HL-60/S4 (cell line): Measurements from ENCODE around the gene PACSIN2.
"Not testable (repeated sequence)": the region's sequence is repeated elsewhere in the genome, so short reads cannot be mapped to it uniquely, and the experiment has no call there.

Source experiments
- in situ Hi-C: fragments of 300-500 bp; cut with MboI; formaldehyde crosslinking; loops from 2 replicates; pipeline ENCODE4 v1.14.3; 2022; ENCODE audit warnings: low sequenced_read_pairs

The PACSIN2 gene

GRCh38 chr22:42967933-42968332 lies 47.0 kb downstream of the PACSIN2 start:
- in situ Hi-C loops: no loop called here

GRCh38 chr22:42967005-42967404 lies 47.9 kb downstream of the PACSIN2 start:
- in situ Hi-C loops: no loop called here

GRCh38 chr22:42966497-42966896 lies 48.5 kb downstream of the PACSIN2 start:
- in situ Hi-C loops: no loop called here

GRCh38 chr22:42964994-42965699 lies 49.8 kb downstream of the PACSIN2 start:
- in situ Hi-C loops: no loop called here

GRCh38 chr22:42963231-42963595 lies 51.7 kb downstream of the PACSIN2 start:
- in situ Hi-C loops: no loop called here

- in situ Hi-C loops: no loop called here
Observed at GRCh38 chr22:42962295-42963230, 52.4 kb downstream of the PACSIN2 start.

- in situ Hi-C loops: no loop called here
Observed at GRCh38 chr22:42961810-42962209, 53.1 kb downstream of the PACSIN2 start.

GRCh38 chr22:42961400-42961690 lies 53.6 kb downstream of the PACSIN2 start:
- in situ Hi-C loops: not testable (repeated sequence)

- in situ Hi-C loops: no loop called here
Observed at GRCh38 chr22:42960531-42961399, 54.2 kb downstream of the PACSIN2 start.

- in situ Hi-C loops: no loop called here
Observed at GRCh38 chr22:42959576-42960509, 55.1 kb downstream of the PACSIN2 start.

- in situ Hi-C loops: no loop called here
Observed at GRCh38 chr22:42958937-42959336, 56.0 kb downstream of the PACSIN2 start.

- in situ Hi-C loops: no loop called here
Observed at GRCh38 chr22:42957958-42958357, 57.0 kb downstream of the PACSIN2 start.

- in situ Hi-C loops: no loop called here
Observed at GRCh38 chr22:42957544-42957943, 57.4 kb downstream of the PACSIN2 start.

GRCh38 chr22:42955848-42956247 lies 59.1 kb downstream of the PACSIN2 start:
- in situ Hi-C loops: no loop called here

- in situ Hi-C loops: no loop called here
Observed at GRCh38 chr22:42955087-42955635, 59.8 kb downstream of the PACSIN2 start.

GRCh38 chr22:42953751-42954150 lies 61.2 kb downstream of the PACSIN2 start:
- in situ Hi-C loops: not testable (repeated sequence)

GRCh38 chr22:42951093-42951710 lies 63.7 kb downstream of the PACSIN2 start:
- in situ Hi-C loops: no loop called here

GRCh38 chr22:42950281-42950680 lies 64.7 kb downstream of the PACSIN2 start:
- in situ Hi-C loops: no loop called here

- in situ Hi-C loops: no loop called here
Observed at GRCh38 chr22:42949159-42949558, 65.8 kb downstream of the PACSIN2 start.

- in situ Hi-C loops: no loop called here
Observed at GRCh38 chr22:42948294-42948693, 66.7 kb downstream of the PACSIN2 start.
